ENCODE data around the gene FXYD3.
"Not testable (repeated sequence)": the region's sequence is repeated elsewhere in the genome, so short reads cannot be mapped to it uniquely, and the experiment has no call there.

The FXYD3 gene

DNA sequence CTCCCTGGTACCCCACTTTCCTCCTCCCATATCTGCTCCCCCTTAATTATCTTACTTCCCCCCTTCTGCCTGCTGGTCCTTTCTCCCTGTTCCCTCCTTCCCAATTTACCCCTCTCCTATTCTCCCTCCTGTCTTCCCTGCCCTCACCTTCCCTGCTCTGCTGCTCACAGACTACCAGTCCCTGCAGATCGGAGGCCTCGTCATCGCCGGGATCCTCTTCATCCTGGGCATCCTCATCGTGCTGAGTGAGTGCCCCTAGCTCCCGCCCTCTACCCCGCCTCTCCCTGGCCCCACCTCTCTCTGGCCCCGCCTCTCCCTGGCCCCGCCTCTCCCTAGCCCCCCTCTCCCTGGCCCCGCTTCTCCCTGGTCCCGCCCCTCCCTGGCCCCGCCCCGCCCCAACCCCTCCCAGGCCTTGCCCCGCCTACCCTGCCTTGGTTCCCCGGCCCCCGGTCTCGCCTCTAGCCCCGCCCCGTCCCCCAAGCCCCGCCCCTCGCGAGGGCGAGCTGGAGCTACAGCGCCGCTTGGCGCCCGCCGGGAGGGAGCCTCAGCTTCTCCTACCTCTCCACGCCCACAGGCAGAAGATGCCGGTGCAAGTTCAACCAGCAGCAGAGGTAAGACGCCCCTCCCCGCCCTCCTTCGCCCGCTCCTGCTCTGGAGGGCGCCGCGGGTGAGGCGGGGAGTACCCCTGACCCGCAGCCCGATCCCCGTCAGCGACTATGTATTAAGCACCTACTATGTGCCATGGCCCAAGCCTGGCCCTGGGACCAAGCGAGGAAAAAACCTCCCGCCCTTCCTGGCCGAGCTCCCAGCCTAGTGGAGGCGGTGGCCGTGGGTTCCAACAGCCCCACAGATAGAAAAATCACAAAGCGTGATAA, 25.6 kb downstream of the FXYD3 start:
- DNase-seq (ENCODE audit: low read depth in 2 of 3, low spot score in 2 of 3): peak; percentile 85 to 96 (median 90)

DNA sequence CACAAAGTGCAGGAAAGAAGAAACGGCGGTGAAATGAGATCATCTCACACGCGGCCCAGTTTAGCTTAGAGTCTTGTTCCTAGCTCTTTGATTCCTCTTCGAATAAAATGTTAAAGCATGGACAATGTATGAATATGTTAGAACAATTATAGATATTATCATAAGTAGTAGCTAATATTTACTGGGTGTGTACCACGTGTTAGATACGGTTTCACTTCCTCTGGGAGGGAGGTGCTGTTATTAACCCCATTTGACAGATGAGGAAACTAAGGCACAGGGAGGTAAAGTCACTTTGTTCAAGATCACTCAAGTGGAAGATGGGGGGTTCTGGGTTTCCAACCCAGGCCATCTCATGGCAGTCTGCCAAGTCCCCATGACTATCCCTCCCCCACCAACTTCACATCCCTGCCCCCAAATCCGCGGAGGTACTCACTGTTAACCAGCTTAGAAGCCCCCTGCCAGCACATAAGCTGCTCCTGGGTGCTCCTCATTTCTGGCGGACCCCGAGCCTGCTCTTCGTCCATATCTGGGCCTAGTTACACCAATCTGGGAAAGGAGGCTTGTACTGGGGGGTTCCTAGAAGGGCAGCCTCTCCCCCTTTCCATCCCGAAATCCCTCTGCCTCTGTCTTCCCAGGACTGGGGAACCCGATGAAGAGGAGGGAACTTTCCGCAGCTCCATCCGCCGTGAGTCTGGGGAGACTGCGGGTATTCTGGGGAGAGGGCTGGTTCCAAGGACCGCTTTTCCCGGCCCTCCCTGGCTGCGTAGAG, 26.4 kb downstream of the FXYD3 start:
- no peak for DNase-seq (ENCODE audit: low read depth in 2 of 3, low spot score in 2 of 3)

DNA sequence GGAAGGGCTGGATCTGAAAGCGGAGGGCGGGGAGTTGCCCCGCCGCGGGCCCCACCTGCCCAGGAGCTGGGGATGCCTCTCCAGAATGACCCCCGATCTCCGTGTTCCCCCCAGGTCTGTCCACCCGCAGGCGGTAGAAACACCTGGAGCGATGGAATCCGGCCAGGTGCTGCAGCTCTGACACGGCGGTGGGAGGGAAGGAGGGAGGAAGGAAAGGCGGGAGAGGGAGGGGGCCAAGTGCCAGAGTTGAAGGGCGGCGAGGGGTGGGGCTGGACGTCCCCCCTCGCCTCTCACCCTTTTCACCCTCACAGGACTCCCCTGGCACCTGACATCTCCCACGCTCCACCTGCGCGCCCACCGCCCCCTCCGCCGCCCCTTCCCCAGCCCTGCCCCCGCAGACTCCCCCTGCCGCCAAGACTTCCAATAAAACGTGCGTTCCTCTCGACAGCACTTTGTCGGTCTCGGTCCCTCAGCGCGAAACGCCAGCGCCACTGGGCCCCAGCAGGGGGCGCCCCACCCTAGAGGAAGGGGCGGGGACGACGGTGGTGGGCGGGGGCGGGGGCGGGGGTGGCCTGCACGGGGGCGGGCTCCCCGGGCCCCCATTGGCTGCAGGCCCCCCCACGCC, 27.1 kb downstream of the FXYD3 start:
- peak in 2 of 3 experiments; percentile 27 to 60 for DNase-seq (ENCODE audit: low read depth in 2 of 3, low spot score in 2 of 3)

DNA sequence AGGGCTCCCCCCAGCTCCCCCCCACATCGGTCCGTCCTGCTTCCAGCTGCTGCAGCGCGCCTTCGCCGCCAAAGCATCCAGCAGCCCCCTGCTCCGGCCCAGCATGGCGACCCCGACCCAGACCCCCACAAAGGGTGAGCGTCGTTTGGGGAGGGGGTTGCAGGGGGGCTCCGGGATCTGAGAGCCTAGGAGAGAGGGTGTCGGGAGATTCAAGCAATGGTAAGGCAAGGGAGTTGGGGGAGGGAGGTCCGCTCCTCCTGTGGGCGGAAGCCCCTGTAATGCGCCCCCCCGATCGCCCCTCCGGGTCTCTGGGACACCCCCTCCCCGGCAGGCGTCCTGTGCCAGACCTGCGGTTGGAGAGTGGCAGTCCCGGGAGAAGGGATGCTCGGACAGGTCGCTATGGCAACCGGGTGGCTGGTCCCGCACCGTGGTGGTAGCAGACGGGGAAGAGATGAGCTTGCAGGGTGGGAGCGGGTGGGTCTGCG, 27.6 kb downstream of the FXYD3 start, which contains the start of gene FXYD7:
Gene FXYD7, plus strand, starts transcription at position 25 of the 485 bp plus-strand sequence. Its CDS starts 79 bp downstream, at position 104.
- DNase-seq (ENCODE audit: low read depth in 2 of 3, low spot score in 2 of 3): no peak

DNA sequence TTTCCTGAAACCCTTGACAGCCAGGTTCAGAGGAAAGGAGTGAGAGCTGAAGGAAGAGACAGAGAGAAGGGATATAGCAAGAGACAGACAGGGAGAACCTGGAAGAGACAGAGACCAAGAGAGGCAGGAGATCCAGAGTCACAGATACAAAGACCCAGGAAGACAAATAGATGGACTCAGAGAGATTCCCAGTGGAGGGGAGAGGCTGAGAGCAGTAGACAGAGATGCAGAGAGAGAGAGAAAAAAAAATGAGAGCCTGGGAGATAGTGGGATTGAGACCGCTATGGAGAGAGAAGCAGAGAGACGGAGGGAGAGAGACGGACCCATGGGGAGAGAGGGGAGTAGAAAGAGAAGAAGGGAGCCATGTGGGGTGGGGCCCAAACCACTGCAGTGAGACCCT, 28.2 kb downstream of the FXYD3 start:
- no peak for DNase-seq (ENCODE audit: low read depth in 2 of 3, low spot score in 2 of 3)

DNA sequence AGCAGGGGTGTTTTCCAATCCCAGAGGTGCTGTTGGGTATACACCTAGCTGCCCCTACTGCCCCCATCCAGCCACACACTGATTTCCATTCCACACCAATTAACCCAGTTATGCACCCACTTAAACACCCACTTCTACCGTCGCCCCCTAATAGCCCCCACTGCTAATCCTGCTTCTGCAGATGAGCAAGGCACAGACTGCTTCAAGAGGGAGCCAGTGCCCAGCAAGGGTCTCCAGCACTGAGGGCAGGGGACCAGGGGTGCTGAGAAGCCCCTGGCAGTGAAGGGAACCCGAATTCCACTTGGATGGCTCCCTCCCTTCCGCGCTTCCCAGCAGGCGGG, 28.6 kb downstream of the FXYD3 start:
- DNase-seq (ENCODE audit: low read depth in 2 of 3, low spot score in 2 of 3): no peak

DNA sequence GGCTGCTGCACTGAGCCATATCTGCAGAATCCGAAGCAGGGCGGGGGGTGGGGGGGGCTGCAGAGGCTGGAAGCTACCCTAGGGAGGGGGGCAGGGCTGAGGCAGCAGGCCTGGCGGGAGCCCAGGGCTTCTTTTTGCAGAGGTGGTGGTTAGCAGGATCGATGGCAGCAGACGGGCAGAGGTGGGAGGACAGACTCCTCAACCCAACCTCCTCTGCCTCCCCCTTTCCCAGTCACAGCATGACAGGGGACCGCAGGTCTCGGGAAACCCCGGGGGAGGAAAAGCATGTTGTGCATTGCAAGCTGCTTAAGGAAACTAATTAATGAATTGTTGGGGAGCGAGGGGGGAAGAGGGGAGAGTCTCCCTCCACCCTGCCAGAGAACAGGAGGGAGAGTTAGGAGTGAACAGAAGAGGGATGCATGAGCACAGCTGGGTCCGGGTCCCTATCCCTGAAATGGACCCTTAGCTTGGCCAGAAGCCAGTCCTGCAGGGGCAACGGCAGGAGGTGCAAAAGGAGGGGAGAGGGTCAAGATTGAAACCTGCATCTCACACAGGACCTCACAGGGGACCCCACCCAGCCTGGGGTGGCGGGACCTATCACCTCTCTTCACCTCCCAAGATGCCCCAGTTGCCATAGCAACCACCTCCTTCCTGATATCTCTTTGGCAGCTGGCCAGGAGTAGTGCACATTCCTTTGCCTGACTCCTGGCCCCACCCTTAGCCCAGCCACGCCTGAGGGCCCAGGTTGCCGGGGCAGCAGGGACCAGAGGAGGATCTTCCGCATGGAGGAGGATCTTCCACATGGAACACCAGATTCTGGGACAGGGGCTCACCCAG, 29.2 kb downstream of the FXYD3 start:
- DNase-seq (ENCODE audit: low read depth in 2 of 3, low spot score in 2 of 3): no peak

DNA sequence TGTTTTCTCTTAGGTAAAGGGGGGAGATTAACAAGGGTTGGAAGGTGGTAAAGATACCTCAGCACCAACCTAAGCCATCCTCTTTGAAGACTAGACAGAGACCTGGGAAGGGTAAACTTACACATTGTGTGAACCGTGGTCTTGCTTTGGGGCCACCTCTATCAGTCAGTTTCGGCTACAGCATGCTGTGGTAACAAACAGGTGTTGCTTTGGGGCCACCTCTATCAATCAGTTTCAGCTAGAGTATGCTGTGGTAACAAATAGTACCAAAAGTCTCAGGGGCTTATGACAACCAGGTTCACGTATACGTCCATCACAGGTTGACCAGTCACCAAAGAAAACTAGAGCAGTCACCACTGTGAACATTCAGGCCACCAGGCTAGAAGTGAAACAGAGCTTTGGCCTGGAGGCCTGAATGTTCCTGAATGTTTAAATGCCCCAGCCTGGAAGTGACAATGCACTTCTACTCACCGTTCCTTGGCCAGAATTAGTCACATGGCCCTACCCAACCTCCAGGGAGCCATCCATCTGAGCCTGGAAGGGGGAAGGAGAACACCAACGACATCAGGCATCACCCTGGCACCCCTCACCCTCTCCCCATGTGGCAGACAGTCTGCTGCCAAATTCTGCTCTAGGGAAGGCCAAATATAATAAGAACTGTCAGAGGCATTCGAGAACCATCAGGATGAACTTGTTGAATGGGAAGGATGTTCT, 31.3 kb downstream of the FXYD3 start:
- DNase-seq (ENCODE audit: low read depth in 2 of 3, low spot score in 2 of 3): no peak

DNA sequence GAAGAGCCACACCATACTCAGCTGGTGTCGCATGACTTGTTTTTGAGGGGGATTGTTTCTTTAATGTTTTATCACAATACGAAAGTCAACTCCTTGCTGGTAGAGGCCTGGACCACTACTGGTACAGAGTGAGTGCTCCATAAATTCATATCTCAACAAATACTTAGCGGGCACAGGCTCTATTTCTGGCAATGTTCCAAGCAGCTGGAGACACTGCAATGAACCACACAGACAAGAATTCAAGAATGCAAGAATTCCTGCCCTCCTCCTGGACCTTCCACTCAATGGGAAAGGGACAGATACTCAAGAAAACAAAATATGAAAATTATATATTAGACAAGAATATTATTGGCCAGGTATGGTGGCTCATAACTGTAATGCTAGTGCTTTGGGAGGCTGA, 33.8 kb downstream of the FXYD3 start:
- DNase-seq (ENCODE audit: low read depth in 2 of 3, low spot score in 2 of 3): no peak

DNA sequence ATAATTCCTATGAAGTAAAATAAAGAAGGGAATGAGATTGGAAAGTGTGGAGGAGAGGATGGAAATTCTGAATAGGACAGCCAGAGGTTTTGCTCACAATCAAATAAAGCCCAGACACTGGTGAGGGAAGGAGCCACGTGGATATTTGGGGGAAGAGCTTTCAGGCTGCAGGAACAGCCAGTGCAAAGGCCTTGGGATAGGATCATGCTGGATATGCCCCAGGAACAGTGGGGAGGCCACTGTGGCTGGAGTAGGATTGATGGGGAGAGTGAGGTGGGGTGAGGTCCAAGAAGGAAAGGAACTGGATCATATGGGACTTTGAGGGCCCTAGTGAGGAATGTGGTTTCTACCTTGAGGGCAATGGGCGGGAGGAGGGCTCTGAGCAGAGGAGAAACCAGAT, 34.8 kb downstream of the FXYD3 start:
- DNase-seq (ENCODE audit: low read depth in 2 of 3, low spot score in 2 of 3): no peak

DNA sequence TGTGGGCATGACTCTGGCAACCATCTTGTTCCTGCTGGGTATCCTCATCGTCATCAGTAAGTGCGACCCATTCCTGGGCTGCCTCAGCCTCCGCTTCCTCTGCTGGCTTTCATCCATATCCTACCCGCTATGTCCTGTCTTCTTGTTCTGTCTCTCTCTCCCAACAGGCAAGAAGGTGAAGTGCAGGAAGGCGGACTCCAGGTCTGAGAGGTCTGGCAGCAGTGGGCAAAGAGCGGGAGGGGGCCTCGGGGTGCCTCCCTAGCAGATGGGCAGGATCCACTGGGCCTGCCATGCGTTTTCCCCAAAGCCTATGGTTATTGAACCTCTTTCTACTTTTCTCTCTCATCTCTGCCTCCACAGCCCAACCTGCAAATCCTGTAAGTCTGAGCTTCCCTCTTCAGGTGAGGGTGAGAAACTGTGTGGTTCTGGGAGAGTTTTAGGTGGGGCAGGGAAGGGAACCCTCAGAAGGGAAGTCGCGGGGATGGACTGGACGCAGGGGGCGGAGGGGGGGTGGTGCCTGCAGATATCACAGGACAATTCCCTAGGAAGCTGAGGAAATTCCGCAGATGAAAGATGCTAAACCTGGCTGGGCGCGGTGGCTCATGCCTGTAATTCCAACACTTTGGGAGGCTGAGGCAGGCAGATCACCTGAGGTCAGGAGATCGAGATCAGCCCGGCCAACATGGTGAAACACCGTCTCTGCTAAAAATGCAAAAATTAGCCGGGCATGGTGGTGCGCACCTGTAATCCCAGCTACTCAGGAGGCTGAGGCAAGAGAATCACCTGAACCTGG, 35.8 kb downstream of the FXYD3 start:
- no peak for DNase-seq (ENCODE audit: low read depth in 2 of 3, low spot score in 2 of 3)

DNA sequence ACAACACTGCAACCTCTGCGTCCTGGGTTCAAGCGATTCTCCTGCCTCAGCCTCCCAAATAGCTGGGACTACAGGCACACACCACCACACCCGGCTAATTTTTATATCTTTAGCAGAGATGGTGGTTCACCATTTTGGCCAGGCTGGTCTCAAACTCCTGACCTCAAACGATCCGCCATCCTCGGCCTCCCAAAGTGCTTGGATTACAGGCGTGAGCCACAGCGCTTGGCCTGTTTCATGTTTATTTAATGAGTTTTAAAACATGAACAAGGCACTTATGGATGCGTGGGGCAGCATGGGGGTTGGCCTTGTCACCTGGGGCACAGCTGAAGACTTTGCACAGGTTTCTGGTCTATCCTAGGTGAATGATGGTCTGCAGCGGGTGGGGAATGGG, 37.5 kb downstream of the FXYD3 start:
- DNase-seq (ENCODE audit: low read depth in 2 of 3, low spot score in 2 of 3): not testable (repeated sequence)

DNA sequence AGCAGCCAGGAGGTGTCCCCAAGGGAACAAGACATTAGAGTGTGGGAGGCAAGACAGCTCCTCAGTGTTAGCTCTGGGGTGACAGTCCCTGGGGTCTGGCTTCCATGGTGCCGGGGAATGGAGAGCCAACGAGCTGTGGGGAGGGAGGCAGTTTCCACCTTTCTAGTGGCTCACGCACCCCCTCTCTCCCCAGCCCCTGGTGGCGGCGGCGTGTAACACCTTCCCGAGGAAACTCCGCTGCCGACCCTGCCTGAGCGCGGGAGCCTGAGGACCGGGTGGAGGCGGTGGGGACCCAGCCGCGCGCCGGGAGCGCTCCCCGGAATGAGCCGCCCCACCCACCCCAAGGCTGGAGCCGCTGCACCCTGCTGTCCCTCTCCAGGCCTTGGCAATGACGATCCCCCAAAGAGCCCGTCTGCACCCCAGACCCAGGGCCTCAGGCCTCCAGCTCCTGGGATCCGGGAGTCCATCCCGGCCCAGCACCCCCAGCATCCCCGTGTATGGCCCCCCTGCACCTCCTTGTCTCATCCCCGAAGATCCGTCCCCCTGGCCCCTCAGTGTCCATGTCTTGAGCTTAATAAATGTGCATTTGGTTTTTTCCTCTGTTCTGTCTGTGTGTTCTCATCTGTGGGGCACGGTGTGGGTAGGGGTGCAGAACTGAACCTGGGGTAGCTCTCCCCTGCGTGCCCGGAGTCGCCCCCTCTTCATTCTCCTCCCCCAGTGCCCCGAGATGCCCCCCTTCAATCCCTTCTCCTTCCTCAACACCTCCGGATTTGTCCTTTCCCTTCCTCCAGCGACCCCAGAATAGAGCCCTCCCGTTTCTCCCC, 38.3 kb downstream of the FXYD3 start:
- DNase-seq (ENCODE audit: low read depth in 2 of 3, low spot score in 2 of 3): peak; percentile 60 to 62 (median 62)

DNA sequence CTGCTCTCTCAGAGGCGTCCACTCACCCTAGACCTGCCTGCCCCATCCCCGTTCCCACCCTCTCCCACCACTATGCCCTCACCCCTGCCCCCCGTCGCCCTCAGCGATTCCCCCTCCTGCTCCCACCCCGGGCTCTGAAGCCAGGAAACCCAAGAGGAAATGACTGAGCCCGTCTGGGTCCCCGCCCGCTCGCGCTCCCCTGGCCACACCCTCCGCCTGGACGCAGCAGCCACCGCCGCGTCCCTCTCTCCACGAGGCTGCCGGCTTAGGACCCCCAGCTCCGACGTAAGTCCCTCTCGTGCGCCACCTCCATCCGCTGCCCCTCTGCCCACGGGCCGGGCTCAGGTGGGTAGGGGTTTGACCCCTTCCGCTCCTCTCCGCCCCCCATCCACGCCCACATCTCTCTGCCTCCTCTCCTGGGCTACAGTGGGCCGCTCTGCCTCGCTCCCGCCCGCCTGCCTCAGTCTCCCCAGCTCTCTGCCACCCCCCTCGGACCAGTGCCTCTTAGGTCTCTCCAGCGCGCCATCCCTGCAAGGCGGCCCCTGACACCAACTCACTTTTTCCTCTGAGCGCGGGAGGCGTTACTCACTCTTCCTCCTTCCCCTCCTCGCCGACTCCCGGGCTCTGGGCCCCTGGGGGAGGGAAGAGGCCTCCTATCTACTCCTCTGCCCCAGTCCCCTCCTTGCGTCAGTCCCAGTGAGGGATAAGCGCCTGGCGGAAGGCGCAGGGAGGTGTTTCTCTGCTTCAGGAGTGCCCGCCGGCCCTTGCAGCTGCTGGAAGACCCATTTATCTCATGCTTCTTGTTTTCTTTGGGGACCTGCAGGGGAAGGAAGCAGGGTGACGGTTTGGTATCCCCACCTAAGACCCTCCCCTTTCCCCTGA, 39.1 kb downstream of the FXYD3 start, which contains the start of gene FXYD5:
Gene FXYD5, plus strand, starts transcription at position 211 of the 882 bp plus-strand sequence. CDS start 816 bp downstream, outside the sequence.
- DNase-seq (ENCODE audit: low read depth in 2 of 3, low spot score in 2 of 3): peak; percentile 65 to 68 (median 65)

DNA sequence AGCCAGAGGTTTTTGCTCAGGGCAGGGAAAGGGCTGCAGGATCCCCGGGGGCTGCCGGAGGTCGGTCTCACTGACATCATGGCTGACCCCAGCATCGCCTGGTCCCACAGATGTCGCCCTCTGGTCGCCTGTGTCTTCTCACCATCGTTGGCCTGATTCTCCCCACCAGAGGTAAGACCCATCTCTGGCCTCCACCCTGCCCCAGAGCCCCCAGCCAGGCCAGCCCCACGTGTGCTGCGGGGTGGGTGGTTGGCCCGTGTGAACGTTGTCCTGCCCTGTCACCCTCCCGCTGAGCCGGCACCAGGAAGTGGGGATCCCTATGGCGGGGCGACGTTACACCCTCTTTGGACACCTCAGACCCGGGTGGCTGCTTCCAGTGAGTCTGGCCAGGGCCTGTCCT, 39.8 kb downstream of the FXYD3 start:
- DNase-seq (ENCODE audit: low read depth in 2 of 3, low spot score in 2 of 3): no peak

DNA sequence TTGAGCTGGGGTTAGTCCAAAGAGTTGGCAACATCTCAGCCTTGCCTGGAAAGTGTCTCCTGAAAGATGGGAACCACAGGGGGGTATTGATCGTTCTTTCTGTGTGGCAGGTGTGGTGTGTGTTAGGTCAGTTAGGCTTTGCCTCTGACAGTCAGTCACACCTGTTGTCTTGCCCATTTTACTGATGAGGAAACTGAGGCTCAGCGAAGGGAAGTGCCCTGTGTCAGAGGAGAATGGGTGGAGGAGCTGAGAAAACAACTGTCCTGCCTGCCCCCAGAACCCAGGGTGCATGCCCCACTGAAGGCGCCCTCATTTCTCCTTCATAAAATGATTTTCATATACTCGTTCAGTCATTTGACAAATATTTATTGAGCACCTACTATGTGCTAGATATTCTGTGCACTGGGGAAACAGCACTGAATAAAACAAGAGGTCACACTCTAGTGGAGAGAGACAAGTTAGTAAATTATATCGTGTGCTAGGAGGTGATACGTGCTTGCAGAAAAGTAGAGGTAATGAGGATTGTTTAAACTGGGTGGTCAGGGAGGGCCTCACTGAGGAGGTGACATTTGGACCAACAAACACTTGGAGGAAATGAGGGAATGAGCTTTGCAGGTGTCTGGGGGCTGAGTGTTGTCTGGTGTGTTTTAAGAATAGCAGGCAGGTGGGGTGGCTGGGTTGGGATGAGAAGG, 40.5 kb downstream of the FXYD3 start:
- no peak for DNase-seq (ENCODE audit: low read depth in 2 of 3, low spot score in 2 of 3)

DNA sequence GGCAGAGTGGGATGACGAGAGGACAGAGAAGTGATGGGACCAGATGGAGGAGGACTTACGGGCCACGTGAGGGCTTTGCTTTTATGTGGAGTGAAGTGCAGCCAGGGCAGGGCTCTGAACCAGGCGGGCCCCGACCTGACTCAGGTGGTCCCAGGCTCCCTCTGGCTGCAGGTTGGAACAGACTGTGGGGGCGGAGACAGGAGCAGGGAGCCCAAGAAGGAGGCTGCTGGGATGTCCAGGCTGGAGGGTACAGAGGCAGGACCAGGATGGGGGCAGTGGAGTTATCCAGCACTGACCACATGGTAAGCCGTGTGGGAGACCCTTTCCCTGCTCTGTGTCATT, 41.0 kb downstream of the FXYD3 start:
- no peak for DNase-seq (ENCODE audit: low read depth in 2 of 3, low spot score in 2 of 3)

Measured in activated CD8-positive, alpha-beta memory T cell treated with anti-CD3 and anti-CD28 coated beads for 48 hours (primary cell).